K562 (cell line): ENCODE results near the gene MRTFB. TPM values are rescaled to one million over a fixed set of nuclear protein-coding genes. Genes with fewer than 3 reads are reported as not detected.

ENCODE experiments used
- ATAC-seq: fragments of 200-7000 bp; cut with Tn5 transposase; 3 replicates; pipeline ENCODE4 v1.9.1; 2020; ENCODE audit warnings: moderate library complexity
- BruUV-seq: library from RNA; stranded (reverse); fragments of 400-500 nt; replicated peaks from 2 replicates; lab custom pipeline; 2021; lab: Mats Ljungman, UMichigan
- CTCF ChIA-PET: fragments of 300-600 bp; formaldehyde crosslinking; extraction: SDS; loops from one replicate; lab custom pipeline; 2021; ENCODE audit warnings: low intra/inter-chr PET ratio; lab: Yijun Ruan, JAX
- POLR2A ChIA-PET: fragments of 300-600, 350-650 bp; sonication (Branson Sonifier 250); formaldehyde crosslinking; extraction: SDS; loops from one replicate; lab custom pipeline; 2021; ENCODE audit warnings: antibody characterized with exemption, inconsistent platforms; lab: Yijun Ruan, JAX
- DNase-seq, 4 experiments: peaks; one replicate each; pipeline versions ENCODE4 v3.0.0 to v3.0.0-alpha.2; 2011 to 2018; ENCODE audit warnings: low spot score in 3 of 4, mixed read lengths in 3 of 4; ENCODE audit errors: extremely low read depth in 1 of 4
- FAIRE-seq: peaks from 2 replicates; lab custom pipeline; 2011; peaks lifted over from hg19 to GRCh38; lab: Jason Lieb, UNC
- H2AFZ ChIP-seq: 2 replicates; pipeline ENCODE4 v1.6.0; 2011; ENCODE audit warnings: low read depth, low read length, control low read depth, inconsistent platforms
- H3K27ac ChIP-seq: fragments of 200-600 bp; 3 replicates; pipeline ENCODE4 v1.8.0; 2011; ENCODE audit warnings: low read depth, mild to moderate bottlenecking, control low read depth, inconsistent platforms, low read length, moderate library complexity, mixed read lengths; ENCODE audit errors: extremely low read depth
- H3K27me3 ChIP-seq, 2 experiments: fragments of 300-600 bp in 1 of 2; 2 replicates in 1 of 2; 3 replicates in 1 of 2; pipeline versions ENCODE4 v1.6.0 to v1.8.0; 2011; ENCODE audit warnings: inconsistent platforms in 2 of 2, low read length in 2 of 2, mild to moderate bottlenecking in 1 of 2, mixed read lengths in 1 of 2, moderate library complexity in 1 of 2; ENCODE audit not compliant: control insufficient read depth in 2 of 2, insufficient read depth in 2 of 2
- H3K36me3 ChIP-seq: fragments of 300-600 bp; 3 replicates; pipeline ENCODE4 v1.8.0; 2011; ENCODE audit warnings: mild to moderate bottlenecking, low read length, inconsistent platforms; ENCODE audit not compliant: control insufficient read depth, insufficient read depth
- H3K4me1 ChIP-seq, 2 experiments: fragments of 200-600 bp in 1 of 2; replicated peaks in 1 of 2; 2 replicates in 1 of 2; 3 replicates in 1 of 2; pipeline versions ENCODE4 v1.5.1 to v1.8.0; 2011; ENCODE audit warnings: inconsistent platforms in 2 of 2, low read length in 2 of 2, mild to moderate bottlenecking in 1 of 2, mixed read lengths in 1 of 2, moderate library complexity in 1 of 2; ENCODE audit not compliant: control insufficient read depth in 2 of 2, insufficient read depth in 2 of 2
- H3K4me2 ChIP-seq: 2 replicates; pipeline ENCODE4 v1.6.1; 2011; ENCODE audit warnings: low read length, control low read depth, inconsistent platforms, mixed read lengths; ENCODE audit not compliant: insufficient read depth
- H3K4me3 ChIP-seq: fragments of 200-600 bp; sonication (generic), shearing (Covaris generic); 2 replicates; pipeline ENCODE4 v1.5.1; 2016; ENCODE audit warnings: control low read depth, inconsistent platforms
- H3K79me2 ChIP-seq: fragments of 200-600 bp; 3 replicates; pipeline ENCODE4 v1.8.0; 2011; ENCODE audit warnings: low read length, inconsistent platforms; ENCODE audit not compliant: control insufficient read depth, insufficient read depth
- H3K9ac ChIP-seq, 2 experiments: 2 replicates each; pipeline versions ENCODE4 v1.6.0 to v1.6.1; 2011; ENCODE audit warnings: low read depth in 2 of 2, low read length in 2 of 2, control low read depth in 1 of 2, inconsistent platforms in 1 of 2, mild to moderate bottlenecking in 1 of 2, mixed read lengths in 1 of 2; ENCODE audit not compliant: insufficient read depth in 1 of 2
- H3K9me1 ChIP-seq: one replicate; pipeline ENCODE4 v1.6.0; 2011; ENCODE audit warnings: inconsistent platforms, mild to moderate bottlenecking, low read length, moderate library complexity; ENCODE audit not compliant: control insufficient read depth, insufficient read depth
- H3K9me3 ChIP-seq: replicated peaks from 2 replicates; pipeline ENCODE4 v1.5.1; 2011; ENCODE audit warnings: low read depth, low read length, inconsistent platforms; ENCODE audit not compliant: control insufficient read depth, insufficient read depth
- H4K20me1 ChIP-seq: replicated peaks from 2 replicates; pipeline ENCODE4 v1.6.1; 2011; ENCODE audit warnings: low read length, inconsistent platforms, mixed read lengths; ENCODE audit not compliant: control insufficient read depth, insufficient read depth
- CBX3 ChIP-seq, 2 experiments: IDR thresholded peaks; 1 replicate in 1 of 2; 2 replicates in 1 of 2; pipeline ENCODE4 v1.6.1; 2012; ENCODE audit warnings: inconsistent platforms in 2 of 2, low read length in 2 of 2, borderline replicate concordance in 1 of 2, control low read depth in 1 of 2
- DDX20 ChIP-seq: fragments of 450-650 bp; IDR thresholded peaks from 2 replicates; pipeline ENCODE4 v1.6.1; 2016; ENCODE audit warnings: missing genetic modification characterization, low read depth, mild to moderate bottlenecking, missing compliant biosample characterization, moderate library complexity
- GATAD2B ChIP-seq: fragments of 450-650 bp; IDR thresholded peaks from 2 replicates; pipeline ENCODE4 v1.6.1; 2017; ENCODE audit warnings: mild to moderate bottlenecking, borderline replicate concordance
- IRF2 ChIP-seq: sonication (generic); formaldehyde crosslinking; IDR thresholded peaks from 2 replicates; pipeline ENCODE4 v1.8.1; 2022; ENCODE audit warnings: mild to moderate bottlenecking, missing genetic modification reagents
- PHF20 ChIP-seq: fragments of 450-650 bp; IDR thresholded peaks from 2 replicates; pipeline ENCODE4 v1.6.1; 2018; ENCODE audit not compliant: partially characterized antibody
- TAF9B ChIP-seq: fragments of 450-650 bp; IDR thresholded peaks from 2 replicates; pipeline ENCODE4 v1.6.1; 2018; ENCODE audit warnings: mild to moderate bottlenecking; ENCODE audit not compliant: partially characterized antibody
- ZBED1 ChIP-seq: IDR thresholded peaks from 2 replicates; pipeline ENCODE4 v1.6.1; 2014
- ZNF41 ChIP-seq: fragments of 250-450 bp; sonication (Bioruptor Pico); conservative IDR thresholded peaks from 2 replicates; pipeline ENCODE4 v1.4.0; 2020; ENCODE audit warnings: mild to moderate bottlenecking
- ZNF586 ChIP-seq: fragments of 450-650 bp; formaldehyde crosslinking; conservative IDR thresholded peaks from 2 replicates; pipeline ENCODE4 v1.4.0; 2020; ENCODE audit warnings: mild to moderate bottlenecking, moderate library complexity
- ZNF695 ChIP-seq: fragments of 450-650 bp; formaldehyde crosslinking; IDR thresholded peaks from 2 replicates; pipeline ENCODE4 v1.4.0; 2020; ENCODE audit warnings: mild to moderate bottlenecking, moderate library complexity
- ZSCAN29 ChIP-seq: fragments of 450-650 bp; IDR thresholded peaks from 2 replicates; pipeline ENCODE4 v1.6.1; 2017
- WGBS: fragments of 100-300 bp; shearing (Covaris generic); methylation state at CpG from one replicate; pipeline ENCODE4 v1.1.6; 2016; ENCODE audit warnings: low coverage, mixed read lengths; ENCODE audit not compliant: insufficient coverage; ENCODE audit errors: missing lambda C conversion rate; 5-methylcytosine and 5-hydroxymethylcytosine counted together
- in situ Hi-C: fragments of 300-500 bp; cut with MboI; formaldehyde crosslinking; loops from 4 replicates; pipeline ENCODE4 v1.15.0; 2018; ENCODE audit warnings: inconsistent platforms, mixed read lengths
- intact Hi-C: fragments of 100-400 bp; cut with micrococcal nuclease; formaldehyde crosslinking; loops from 2 replicates; pipeline ENCODE4 v1.14.2; 2022
- polyA plus RNA-seq, 8 experiments: library from polyadenylated mRNA; depleted of rRNA in 4 of 8; stranded (reverse) in 5 of 8; unstranded in 3 of 8; fragments of >200 nt; fragmentation: Nextera tagmentation in 2 of 8; fragmentation: Illumina TruSeq in 1 of 8; extraction: Ambion mirVana in 2 of 8; extraction: Trizol in 1 of 8; gene quantifications; 2 replicates each; pipeline versions ENCODE4 v1.2.1 to v1.2.3, GENCODE V29; 2011 to 2014; ENCODE audit warnings: inconsistent platforms in 1 of 8, missing spikeins in 1 of 8
- total RNA-seq, 7 experiments: library from RNA; depleted of rRNA in 6 of 7; stranded (reverse); fragments of >200 nt in 6 of 7; fragmentation: Illumina TruSeq in 2 of 7; extraction: Trizol in 2 of 7; gene quantifications; 2 replicates each; pipeline versions ENCODE4 v1.2.1 to v1.2.3, GENCODE V29; 2011 to 2021; ENCODE audit warnings: low replicate concordance in 1 of 7
- TF ChIP-seq, protein P1 (sequence below): sonication (generic); formaldehyde crosslinking; IDR thresholded peaks from 2 replicates; pipeline ENCODE4 v1.8.1; 2022; ENCODE audit warnings: missing genetic modification reagents
- TF ChIP-seq, protein P2 (sequence below): sonication (generic); formaldehyde crosslinking; IDR thresholded peaks from 2 replicates; pipeline ENCODE4 v1.8.1; 2022; ENCODE audit warnings: missing genetic modification reagents
- TF ChIP-seq, protein P3 (sequence below): fragments of 250-450 bp; sonication (Bioruptor Pico); IDR thresholded peaks from 2 replicates; pipeline ENCODE4 v1.4.0; 2020; ENCODE audit warnings: mild to moderate bottlenecking, moderate library complexity
- TF ChIP-seq, protein P4 (sequence below): fragments of 250-450 bp; sonication (Bioruptor Pico); IDR thresholded peaks from 2 replicates; pipeline ENCODE4 v1.9.0; 2021; ENCODE audit warnings: mild to moderate bottlenecking, inconsistent platforms

MRTFB gene
- total and polyA plus RNA-seq, 9 of the 15 experiments (the other 6 are each of a cell fraction or from before 2014, with no cell fraction given): 2.2 to 12.7 (median 7.0) TPM

DNA sequence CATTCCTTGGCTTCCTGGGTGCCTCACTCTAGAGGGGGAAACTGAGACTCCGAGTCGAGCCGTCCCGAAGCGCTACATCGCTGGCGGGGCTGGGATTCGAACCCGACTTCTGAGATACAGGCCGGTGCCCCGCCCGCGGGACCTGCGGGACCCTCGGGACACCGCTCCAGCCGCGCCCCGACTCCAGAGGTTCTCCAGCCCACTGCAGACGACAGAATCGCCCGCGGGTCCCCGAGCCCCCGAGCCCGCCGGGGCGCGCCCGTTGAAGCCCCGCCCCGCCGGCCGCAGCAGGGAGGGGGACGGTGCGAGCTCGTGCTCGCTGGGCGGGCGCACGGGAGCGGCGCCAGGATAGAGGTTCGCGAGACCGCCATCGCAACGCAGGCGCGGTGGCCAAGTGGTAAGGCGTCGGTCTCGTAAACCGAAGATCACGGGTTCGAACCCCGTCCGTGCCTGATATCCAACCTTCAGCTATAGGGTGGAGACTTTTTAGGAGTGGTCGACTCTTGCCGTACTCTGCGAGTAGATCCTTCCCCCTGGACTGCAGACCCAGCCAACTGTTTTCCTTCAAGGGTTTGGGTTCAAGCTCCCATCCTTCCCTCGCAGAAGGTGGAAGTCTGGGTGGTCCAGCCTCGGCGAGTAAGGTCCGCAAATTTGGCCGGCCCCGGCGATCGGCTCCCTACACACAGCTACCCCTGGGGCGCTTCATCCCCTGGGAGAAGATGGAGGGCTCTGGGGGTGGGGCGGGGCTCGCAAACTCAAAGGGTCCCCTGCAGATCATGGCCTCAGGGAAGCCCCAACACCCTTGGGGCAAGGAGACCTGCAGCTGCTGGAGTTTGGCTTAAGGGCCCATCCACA is 214.6 kb downstream of the MRTFB start:
- peak overlapping the region; percentile 98 for H3K4me3 ChIP-seq
- peak; percentile 97 for FAIRE-seq
- TF ChIP-seq ZNF41 (CRISPR knock-in tag) (no peak), TAF9B (no peak), ZNF586 (CRISPR knock-in tag) (no peak), IRF2 (CRISPR knock-in tag) (no peak), ZNF695 (CRISPR knock-in tag) (no peak), PHF20 (no peak), GATAD2B (peak; percentile 78), ZSCAN29 (0 out of 2 replicates have a peak, but pooled peaks have one; percentile 25), DDX20 (tag) (no peak), ZBED1 (no peak), CBX3 (IDR thresholded peaks at IDR 0.05; ENCODE audit: borderline replicate concordance in 1 of 2, low read length in 2 of 2) (peak in 1 of 2 experiments; percentile 41; a peak in 1 of 3 replicates)
- TF ChIP-seq, protein P1, sequence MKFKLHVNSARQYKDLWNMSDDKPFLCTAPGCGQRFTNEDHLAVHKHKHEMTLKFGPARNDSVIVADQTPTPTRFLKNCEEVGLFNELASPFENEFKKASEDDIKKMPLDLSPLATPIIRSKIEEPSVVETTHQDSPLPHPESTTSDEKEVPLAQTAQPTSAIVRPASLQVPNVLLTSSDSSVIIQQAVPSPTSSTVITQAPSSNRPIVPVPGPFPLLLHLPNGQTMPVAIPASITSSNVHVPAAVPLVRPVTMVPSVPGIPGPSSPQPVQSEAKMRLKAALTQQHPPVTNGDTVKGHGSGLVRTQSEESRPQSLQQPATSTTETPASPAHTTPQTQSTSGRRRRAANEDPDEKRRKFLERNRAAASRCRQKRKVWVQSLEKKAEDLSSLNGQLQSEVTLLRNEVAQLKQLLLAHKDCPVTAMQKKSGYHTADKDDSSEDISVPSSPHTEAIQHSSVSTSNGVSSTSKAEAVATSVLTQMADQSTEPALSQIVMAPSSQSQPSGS: no peak
- TF ChIP-seq, protein P2, sequence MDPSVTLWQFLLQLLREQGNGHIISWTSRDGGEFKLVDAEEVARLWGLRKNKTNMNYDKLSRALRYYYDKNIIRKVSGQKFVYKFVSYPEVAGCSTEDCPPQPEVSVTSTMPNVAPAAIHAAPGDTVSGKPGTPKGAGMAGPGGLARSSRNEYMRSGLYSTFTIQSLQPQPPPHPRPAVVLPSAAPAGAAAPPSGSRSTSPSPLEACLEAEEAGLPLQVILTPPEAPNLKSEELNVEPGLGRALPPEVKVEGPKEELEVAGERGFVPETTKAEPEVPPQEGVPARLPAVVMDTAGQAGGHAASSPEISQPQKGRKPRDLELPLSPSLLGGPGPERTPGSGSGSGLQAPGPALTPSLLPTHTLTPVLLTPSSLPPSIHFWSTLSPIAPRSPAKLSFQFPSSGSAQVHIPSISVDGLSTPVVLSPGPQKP (CRISPR knock-in tag): no peak
- TF ChIP-seq, protein P3, sequence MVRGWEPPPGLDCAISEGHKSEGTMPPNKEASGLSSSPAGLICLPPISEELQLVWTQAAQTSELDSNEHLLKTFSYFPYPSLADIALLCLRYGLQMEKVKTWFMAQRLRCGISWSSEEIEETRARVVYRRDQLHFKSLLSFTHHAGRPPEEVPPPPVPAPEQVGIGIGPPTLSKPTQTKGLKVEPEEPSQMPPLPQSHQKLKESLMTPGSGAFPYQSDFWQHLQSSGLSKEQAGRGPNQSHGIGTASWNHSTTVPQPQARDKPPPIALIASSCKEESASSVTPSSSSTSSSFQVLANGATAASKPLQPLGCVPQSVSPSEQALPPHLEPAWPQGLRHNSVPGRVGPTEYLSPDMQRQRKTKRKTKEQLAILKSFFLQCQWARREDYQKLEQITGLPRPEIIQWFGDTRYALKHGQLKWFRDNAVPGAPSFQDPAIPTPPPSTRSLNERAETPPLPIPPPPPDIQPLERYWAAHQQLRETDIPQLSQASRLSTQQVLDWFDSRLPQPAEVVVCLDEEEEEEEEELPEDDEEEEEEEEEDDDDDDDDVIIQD: no peak
- TF ChIP-seq, protein P4, sequence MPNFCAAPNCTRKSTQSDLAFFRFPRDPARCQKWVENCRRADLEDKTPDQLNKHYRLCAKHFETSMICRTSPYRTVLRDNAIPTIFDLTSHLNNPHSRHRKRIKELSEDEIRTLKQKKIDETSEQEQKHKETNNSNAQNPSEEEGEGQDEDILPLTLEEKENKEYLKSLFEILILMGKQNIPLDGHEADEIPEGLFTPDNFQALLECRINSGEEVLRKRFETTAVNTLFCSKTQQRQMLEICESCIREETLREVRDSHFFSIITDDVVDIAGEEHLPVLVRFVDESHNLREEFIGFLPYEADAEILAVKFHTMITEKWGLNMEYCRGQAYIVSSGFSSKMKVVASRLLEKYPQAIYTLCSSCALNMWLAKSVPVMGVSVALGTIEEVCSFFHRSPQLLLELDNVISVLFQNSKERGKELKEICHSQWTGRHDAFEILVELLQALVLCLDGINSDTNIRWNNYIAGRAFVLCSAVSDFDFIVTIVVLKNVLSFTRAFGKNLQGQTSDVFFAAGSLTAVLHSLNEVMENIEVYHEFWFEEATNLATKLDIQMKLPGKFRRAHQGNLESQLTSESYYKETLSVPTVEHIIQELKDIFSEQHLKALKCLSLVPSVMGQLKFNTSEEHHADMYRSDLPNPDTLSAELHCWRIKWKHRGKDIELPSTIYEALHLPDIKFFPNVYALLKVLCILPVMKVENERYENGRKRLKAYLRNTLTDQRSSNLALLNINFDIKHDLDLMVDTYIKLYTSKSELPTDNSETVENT: no peak

More for the DNA sequence above, 214.6 kb downstream of the MRTFB start:
- H3K9me3 ChIP-seq: peaks cover 7% of the 10 kb centered on the region
- no peaks in the 10 kb centered on the region for H3K79me2 ChIP-seq
- no peaks in the 10 kb centered on the region for H4K20me1 ChIP-seq
- H3K9me1 ChIP-seq: no peaks in the 10 kb centered on the region
- peak overlapping the region; percentile 65 to 90 for H3K9ac ChIP-seq
- no peaks in the 10 kb centered on the region for H3K36me3 ChIP-seq
- intact Hi-C loops (loop anchor here (1.0 to 2.0 kb wide), 2 partner anchors 36 to 365 kb away; partner anchors contain the start of gene ERCC4), in situ Hi-C loops (loop anchor here (5.0 kb wide), 1 partner anchor 363 kb away; the partner anchor contains the start of gene ERCC4)
- no peaks in the 10 kb centered on the region for H3K27me3 ChIP-seq
- peak overlapping the region; percentile 97 for H2AFZ ChIP-seq
- peak overlapping the region; percentile 96 for H3K4me2 ChIP-seq
- POLR2A ChIA-PET: interaction anchor here (0.6 to 1.5 kb wide), 14 partner anchors 9 to 389 kb away, joined by 3 to 9 read pairs (median 3); partner anchors contain the start of gene ERCC4
- TSS peak; percentile 100 for BruUV-seq
- CTCF ChIA-PET: interaction anchor here (0.6 to 1.7 kb wide), 5 partner anchors 37 to 367 kb away, joined by 3 to 5 read pairs (median 5); no protein-coding TSS in a partner anchor
- ATAC-seq (peak; percentile 92), DNase-seq (peak; percentile 90 to 97 (median 92))
- peaks cover 3 to 15% of the 10 kb centered on the region in 2 experiments; a peak in 4 of 5 replicates for H3K4me1 ChIP-seq
- under 1% methylated on average over 53 of the region's 72 CpGs for WGBS
- H3K27ac ChIP-seq: peak overlapping the region; percentile 72
